ENCODE measurements around the gene PSG7.
A peak's percentile ranks its signal among the peaks of the same experiment; 100 is the strongest.
"Not testable (repeated sequence)": the region's sequence is repeated elsewhere in the genome, so short reads cannot be mapped to it uniquely, and the experiment has no call there.

The PSG7 gene

GRCh38 chr19:42937107-42937506, at the start of gene PSG7:
Gene PSG7, minus strand, starts transcription at chr19:42937207. Its CDS starts 131 bp downstream, at chr19:42937076.
- DNase-seq = not testable (repeated sequence)

GRCh38 chr19:42985588-42985987, 48.6 kb upstream of the PSG7 start:
- no peak for DNase-seq

- not testable (repeated sequence) for DNase-seq
These were observed 45.1 kb upstream of the PSG7 start for GRCh38 chr19:42982111-42982510.

- DNase-seq = not testable (repeated sequence)
These were observed 34.4 kb upstream of the PSG7 start for GRCh38 chr19:42971451-42971850.

- no peak for DNase-seq
These were observed 28.2 kb upstream of the PSG7 start for GRCh38 chr19:42965176-42965575.

- no peak for DNase-seq
These were observed 24.1 kb upstream of the PSG7 start for GRCh38 chr19:42961119-42961518.

GRCh38 chr19:42952126-42952525, 15.1 kb upstream of the PSG7 start:
- not testable (repeated sequence) for DNase-seq

GRCh38 chr19:42951476-42951875, 14.5 kb upstream of the PSG7 start:
- DNase-seq = not testable (repeated sequence)

GRCh38 chr19:42942187-42942789, 5.3 kb upstream of the PSG7 start:
- no peak for DNase-seq

GRCh38 chr19:42934726-42935125, 2.3 kb downstream of the PSG7 start:
- DNase-seq = not testable (repeated sequence)

GRCh38 chr19:42934183-42934582, 2.8 kb downstream of the PSG7 start:
- not testable (repeated sequence) for DNase-seq

- not testable (repeated sequence) for DNase-seq
These were observed 3.6 kb downstream of the PSG7 start for GRCh38 chr19:42933412-42933811.

- DNase-seq = not testable (repeated sequence)
These were observed 4.4 kb downstream of the PSG7 start for GRCh38 chr19:42932485-42933101.

- DNase-seq = not testable (repeated sequence)
These were observed 6.8 kb downstream of the PSG7 start for GRCh38 chr19:42930214-42930613.

- DNase-seq = no peak
These were observed 8.1 kb downstream of the PSG7 start for GRCh38 chr19:42928896-42929295.

- no peak for DNase-seq
These were observed 10.2 kb downstream of the PSG7 start for GRCh38 chr19:42926781-42927180.

GRCh38 chr19:42923106-42923505, 13.9 kb downstream of the PSG7 start:
- DNase-seq = peak; percentile 17

GRCh38 chr19:42920971-42921370, 16.0 kb downstream of the PSG7 start:
- not testable (repeated sequence) for DNase-seq

- no peak for DNase-seq
These were observed 17.3 kb downstream of the PSG7 start for GRCh38 chr19:42919757-42920079.

- DNase-seq = not testable (repeated sequence)
These were observed 17.8 kb downstream of the PSG7 start for GRCh38 chr19:42919070-42919756.

- DNase-seq = not testable (repeated sequence)
These were observed 18.5 kb downstream of the PSG7 start for GRCh38 chr19:42918377-42919069.

GRCh38 chr19:42917634-42918033, 19.4 kb downstream of the PSG7 start, which contains the start of gene PSG6:
Gene PSG6, minus strand, starts transcription at chr19:42917894. Its CDS starts 102 bp downstream, at chr19:42917792.
- not testable (repeated sequence) for DNase-seq

GRCh38 chr19:42916931-42917330, 20.1 kb downstream of the PSG7 start:
- not testable (repeated sequence) for DNase-seq
